Measurements from ENCODE around the gene MMP7.

GRCh38 chr11:102476069-102476468 is 54.5 kb downstream of the MMP7 start:
- no peak for TF ChIP-seq EZH2 (IDR thresholded peaks at IDR 0.05; ENCODE audit: borderline replicate concordance)
- TF ChIP-seq CTCF (IDR thresholded peaks at IDR 0.05; ENCODE audit: poor library complexity) = no peak

Data from hepatocyte (in vitro differentiated cells).